H1 (cell line): ENCODE measurements around the gene BABAM2. TPM values are rescaled to one million over a fixed set of nuclear protein-coding genes. Genes with fewer than 3 reads are reported as not detected.

Source experiments
- CTCF ChIA-PET: fragments of 300-600 bp; sonication (Branson Sonifier 250); formaldehyde crosslinking; loops from one replicate; lab custom pipeline; 2021; ENCODE audit not compliant: partially characterized antibody; lab: Charles Lee
- POLR2A ChIA-PET: fragments of 300-600 bp; sonication (Branson Sonifier 250); formaldehyde crosslinking; loops from one replicate; lab custom pipeline; 2021; ENCODE audit warnings: inconsistent platforms; ENCODE audit not compliant: partially characterized antibody; lab: Charles Lee
- DNase-seq, 2 experiments: peaks; one replicate each; pipeline versions ENCODE4 v3.0.0 to v3.0.0-alpha.2; 2010 to 2022; ENCODE audit warnings: low spot score in 2 of 2, low read depth in 1 of 2, mixed read lengths in 1 of 2
- FAIRE-seq: peaks from 2 replicates; lab custom pipeline; 2011; peaks lifted over from hg19 to GRCh38; lab: Jason Lieb, UNC
- H2AFZ ChIP-seq: 2 replicates; pipeline ENCODE4 v1.8.1; 2012; ENCODE audit warnings: low read length, inconsistent platforms
- H2AK5ac ChIP-seq: 2 replicates; pipeline ENCODE4 v1.6.1; 2013; ENCODE audit warnings: low read depth, low read length
- H2BK120ac ChIP-seq: replicated peaks from 2 replicates; pipeline ENCODE3; 2013; ENCODE audit warnings: low read depth, low read length, inconsistent platforms
- H2BK12ac ChIP-seq: 2 replicates; pipeline ENCODE4 v1.6.1; 2013; ENCODE audit warnings: low read depth, low read length
- H2BK15ac ChIP-seq: 2 replicates; pipeline ENCODE4 v1.6.1; 2013; ENCODE audit warnings: low read length
- H2BK20ac ChIP-seq: 2 replicates; pipeline ENCODE4 v1.6.1; 2013; ENCODE audit warnings: low read length
- H2BK5ac ChIP-seq: 2 replicates; pipeline ENCODE4 v1.6.1; 2013; ENCODE audit warnings: low read depth, low read length
- H3K14ac ChIP-seq: 2 replicates; pipeline ENCODE4 v1.6.1; 2013; ENCODE audit warnings: inconsistent platforms; ENCODE audit not compliant: insufficient read length
- H3K18ac ChIP-seq: 2 replicates; pipeline ENCODE4 v1.6.1; 2013; ENCODE audit warnings: low read length; ENCODE audit errors: extremely low read depth
- H3K23ac ChIP-seq: 2 replicates; pipeline ENCODE4 v1.6.1; 2013; ENCODE audit warnings: inconsistent platforms; ENCODE audit not compliant: insufficient read length
- H3K23me2 ChIP-seq: 2 replicates; pipeline ENCODE4 v1.6.1; 2013; ENCODE audit warnings: low read depth, low read length
- H3K27ac ChIP-seq: 2 replicates; pipeline ENCODE4 v1.6.1; 2011; ENCODE audit warnings: low read depth, low read length, inconsistent platforms
- H3K27me3 ChIP-seq, 4 experiments: replicated peaks in 1 of 4; 1 replicate in 1 of 4; 2 replicates in 3 of 4; pipeline versions ENCODE4 v1.6.1 to v1.8.1; 2011 to 2013; ENCODE audit warnings: low read length in 3 of 4, mild to moderate bottlenecking in 3 of 4, inconsistent platforms in 2 of 4, mixed read lengths in 2 of 4, moderate library complexity in 1 of 4; ENCODE audit not compliant: control insufficient read depth in 3 of 4, insufficient read depth in 3 of 4; ENCODE audit errors: extremely low read depth in 1 of 4
- H3K36me3 ChIP-seq, 4 experiments: 2 replicates each; pipeline versions ENCODE4 v1.6.1 to v1.8.1; 2011 to 2013; ENCODE audit warnings: mild to moderate bottlenecking in 4 of 4, low read length in 3 of 4, moderate library complexity in 2 of 4, control low read depth in 1 of 4, inconsistent platforms in 1 of 4; ENCODE audit not compliant: insufficient read depth in 4 of 4, control insufficient read depth in 2 of 4
- H3K4ac ChIP-seq: replicated peaks from 2 replicates; pipeline ENCODE3; 2013; ENCODE audit warnings: low read length, low read depth, mixed read lengths, inconsistent platforms; ENCODE audit not compliant: insufficient read length
- H3K4me1 ChIP-seq, 4 experiments: replicated peaks in 1 of 4; 1 replicate in 1 of 4; 2 replicates in 3 of 4; pipeline versions ENCODE4 v1.6.1 to v1.8.1; 2011 to 2013; ENCODE audit warnings: low read length in 3 of 4, inconsistent platforms in 2 of 4, mixed read lengths in 1 of 4; ENCODE audit not compliant: insufficient read depth in 4 of 4, control insufficient read depth in 3 of 4
- H3K4me2 ChIP-seq, 2 experiments: 2 replicates each; pipeline versions ENCODE4 v1.6.1 to v1.8.1; 2011 to 2013; ENCODE audit warnings: low read depth in 2 of 2, low read length in 2 of 2, control low read depth in 1 of 2, inconsistent platforms in 1 of 2, mild to moderate bottlenecking in 1 of 2; ENCODE audit not compliant: insufficient read depth in 1 of 2
- H3K4me3 ChIP-seq, 4 experiments: fragments of 200-600, 300-600 bp in 1 of 4; sonication (generic), shearing (Covaris generic), sonication (Bioruptor Twin) in 1 of 4; 2 replicates each; pipeline versions ENCODE4 v1.5.1 to v1.8.1; 2011 to 2016; ENCODE audit warnings: low read length in 4 of 4, low read depth in 3 of 4, control low read depth in 2 of 4, inconsistent platforms in 2 of 4, mild to moderate bottlenecking in 2 of 4, mixed read lengths in 1 of 4, moderate library complexity in 1 of 4; ENCODE audit not compliant: insufficient read depth in 2 of 4; ENCODE audit errors: extremely low read depth in 1 of 4
- H3K56ac ChIP-seq: replicated peaks from 2 replicates; pipeline ENCODE3; 2013; ENCODE audit warnings: low read depth, mild to moderate bottlenecking, mixed read lengths, low read length, inconsistent platforms; ENCODE audit not compliant: insufficient read length
- H3K79me1 ChIP-seq: 2 replicates; pipeline ENCODE4 v1.6.1; 2013; ENCODE audit warnings: low read depth, low read length, control low read depth
- H3K79me2 ChIP-seq, 2 experiments: 2 replicates each; pipeline versions ENCODE4 v1.6.1 to v1.8.1; 2012 to 2013; ENCODE audit warnings: low read length in 2 of 2, mild to moderate bottlenecking in 2 of 2, inconsistent platforms in 1 of 2; ENCODE audit not compliant: insufficient read depth in 2 of 2, control insufficient read depth in 1 of 2
- H3K9ac ChIP-seq, 4 experiments: replicated peaks in 1 of 4; 1 replicate in 1 of 4; 2 replicates in 3 of 4; pipeline versions ENCODE4 v1.6.1 to v1.8.1; 2011 to 2013; ENCODE audit warnings: low read depth in 3 of 4, low read length in 3 of 4, control low read depth in 2 of 4, mild to moderate bottlenecking in 2 of 4, moderate library complexity in 2 of 4, inconsistent platforms in 1 of 4; ENCODE audit errors: extremely low read depth in 1 of 4
- H3K9me3 ChIP-seq, 2 experiments: 2 replicates each; pipeline versions ENCODE4 v1.6.1 to v1.8.1; 2012 to 2013; ENCODE audit warnings: mild to moderate bottlenecking in 2 of 2, moderate library complexity in 2 of 2, control low read depth in 1 of 2, inconsistent platforms in 1 of 2, low read depth in 1 of 2, low read length in 1 of 2, mixed read lengths in 1 of 2; ENCODE audit not compliant: insufficient read depth in 2 of 2
- H4K20me1 ChIP-seq, 2 experiments: replicated peaks in 1 of 2; 2 replicates each; pipeline versions ENCODE3 to v1.8.1; 2011 to 2013; ENCODE audit warnings: inconsistent platforms in 2 of 2, low read length in 2 of 2, mild to moderate bottlenecking in 1 of 2; ENCODE audit not compliant: insufficient read depth in 2 of 2, control insufficient read depth in 1 of 2
- H4K5ac ChIP-seq: 2 replicates; pipeline ENCODE4 v1.6.1; 2013; ENCODE audit warnings: low read length, low read depth, mixed read lengths, inconsistent platforms; ENCODE audit not compliant: insufficient read length
- H4K8ac ChIP-seq: 2 replicates; pipeline ENCODE4 v1.8.0; 2013; ENCODE audit warnings: mild to moderate bottlenecking, moderate library complexity, low read length, inconsistent platforms; ENCODE audit not compliant: insufficient read depth; ENCODE audit errors: extremely low read depth
- H4K91ac ChIP-seq: replicated peaks from 2 replicates; pipeline ENCODE3; 2013; ENCODE audit warnings: low read length, mixed read lengths, inconsistent platforms; ENCODE audit not compliant: insufficient read length
- CREB1 ChIP-seq: IDR thresholded peaks from 2 replicates; pipeline ENCODE4 v1.6.1; 2012; ENCODE audit warnings: inconsistent platforms
- GABPA ChIP-seq: IDR thresholded peaks from 2 replicates; pipeline ENCODE4 v1.6.1; 2011; ENCODE audit warnings: mild to moderate bottlenecking, low read length, moderate library complexity, borderline replicate concordance; ENCODE audit not compliant: insufficient read depth
- JUND ChIP-seq: IDR thresholded peaks from 2 replicates; pipeline ENCODE4 v1.6.1; 2011; ENCODE audit warnings: mild to moderate bottlenecking, improper control_type of control experiment, low read length
- KDM1A ChIP-seq: fragments of 200-600, 300-600 bp; sonication (generic); IDR thresholded peaks from 2 replicates; pipeline ENCODE4 v1.7.1; 2016; ENCODE audit warnings: mild to moderate bottlenecking, low read length, borderline replicate concordance
- KDM4A ChIP-seq: IDR thresholded peaks from one replicate; pipeline ENCODE4 v1.7.1; 2012; ENCODE audit warnings: low read depth, mild to moderate bottlenecking, moderate library complexity, low read length, inconsistent platforms; ENCODE audit not compliant: severe bottlenecking
- RFX5 ChIP-seq: IDR thresholded peaks from 2 replicates; pipeline ENCODE4 v1.6.1; 2011; ENCODE audit warnings: low read depth, low read length, improper control_type of control experiment, borderline replicate concordance
- SAP30 ChIP-seq: fragments of 300-600 bp; sonication (generic); IDR thresholded peaks from 2 replicates; pipeline ENCODE4 v1.7.1; 2012; ENCODE audit warnings: low read length, moderate library complexity, mild to moderate bottlenecking, inconsistent platforms; ENCODE audit not compliant: insufficient read depth, insufficient replicate concordance
- SUZ12 ChIP-seq: fragments of 200-600 bp; sonication (generic); IDR thresholded peaks from 2 replicates; pipeline ENCODE4 v1.6.1; 2012; ENCODE audit warnings: mild to moderate bottlenecking, inconsistent platforms, low read length, moderate library complexity, mixed read lengths
- TAF7 ChIP-seq: optimal IDR thresholded peaks from 2 replicates; pipeline ENCODE3; 2011; ENCODE audit warnings: low read depth, mild to moderate bottlenecking, inconsistent platforms, low read length, moderate library complexity, borderline replicate concordance
- WGBS, 2 experiments: shearing (Covaris generic) in 1 of 2; methylation state at CpG; one replicate each; pipeline versions ENCODE4 v1.1.6 to v1.1.7; 2013 to 2015; ENCODE audit warnings: low lambda C conversion rate in 2 of 2, mixed read lengths in 2 of 2, inconsistent platforms in 1 of 2, low coverage in 1 of 2, missing lambda C conversion rate in 1 of 2; ENCODE audit not compliant: insufficient replicate concordance in 2 of 2, insufficient coverage in 1 of 2, insufficient read length in 1 of 2; ENCODE audit errors: extremely low coverage in 1 of 2, missing lambda C conversion rate in 1 of 2; 5-methylcytosine and 5-hydroxymethylcytosine counted together
- polyA plus RNA-seq, 7 experiments: library from polyadenylated mRNA; depleted of rRNA in 3 of 7; stranded (reverse) in 5 of 7; unstranded in 2 of 7; fragments of >200 nt in 5 of 7; fragments of 200-250 nt in 2 of 7; gene quantifications; 1 replicate in 5 of 7; 2 replicates in 1 of 7; 4 replicates in 1 of 7; pipeline versions ENCODE4 v1.2.1 to v1.2.3, GENCODE V29; 2011 to 2013; ENCODE audit warnings: missing spikeins in 2 of 7, mixed read lengths in 2 of 7
- total RNA-seq: library from RNA; stranded (reverse); fragmentation: NEBNext Ultra II Directional; extraction: Animal tissue kit (Norgen Biotek cat#: 25700); gene quantifications from 2 replicates; pipeline ENCODE4 v1.2.1, GENCODE V29; 2021
- TF ChIP-seq, protein P1 (sequence below): IDR thresholded peaks from 2 replicates; pipeline ENCODE4 v1.6.1; 2012; ENCODE audit warnings: inconsistent platforms

BABAM2 gene
- total and polyA plus RNA-seq, 2 of the 8 experiments (the other 6 are each of a cell fraction or from before 2014, with no cell fraction given) = 15.8 to 20.9 TPM

DNA sequence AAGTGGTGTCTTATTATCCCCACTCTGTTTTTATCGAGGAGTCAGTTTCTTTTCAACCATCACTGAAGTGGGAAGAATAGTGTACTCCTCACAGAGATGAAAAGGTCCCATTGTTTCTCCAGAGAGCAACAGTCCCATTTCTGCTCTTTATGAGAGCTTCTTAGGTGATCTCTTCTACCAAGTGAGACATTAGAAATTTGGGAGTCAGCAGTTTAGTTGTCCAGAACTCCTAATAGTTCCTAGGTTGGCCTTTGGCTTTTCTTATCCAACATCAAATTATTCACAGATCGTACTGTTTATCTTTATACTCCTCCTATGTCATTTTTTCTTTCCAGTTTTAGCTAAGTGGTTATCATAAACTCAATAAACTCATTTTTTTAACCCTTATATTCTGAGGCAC, 213.1 kb downstream of the BABAM2 start:
- H3K4me1 ChIP-seq = no peaks in the 10 kb centered on the region
- H3K27ac ChIP-seq = no peak overlapping the region
- no peak for DNase-seq
- no peak overlapping the region for H2AK5ac ChIP-seq
- H3K23ac ChIP-seq = no peak overlapping the region
- H4K20me1 ChIP-seq = no peaks in the 10 kb centered on the region
- no peak overlapping the region for H4K91ac ChIP-seq
- H3K4me2 ChIP-seq = no peak overlapping the region
- no peak overlapping the region for H3K4ac ChIP-seq
- H2BK15ac ChIP-seq = no peak overlapping the region
- no peaks in the 10 kb centered on the region for H3K36me3 ChIP-seq
- H2BK5ac ChIP-seq = no peak overlapping the region
- WGBS, 2 experiments = 90% methylated on average over 2 of the region's 2 CpGs; no CpG with 5 or more reads in 1 of the 2 experiments
- TF ChIP-seq TAF7 (no peak), CREB1 (no peak), KDM1A (no peak), SUZ12 (no peak), JUND (no peak), KDM4A (no peak), RFX5 (no peak), GABPA (no peak), SAP30 (no peak)
- TF ChIP-seq, protein P1, sequence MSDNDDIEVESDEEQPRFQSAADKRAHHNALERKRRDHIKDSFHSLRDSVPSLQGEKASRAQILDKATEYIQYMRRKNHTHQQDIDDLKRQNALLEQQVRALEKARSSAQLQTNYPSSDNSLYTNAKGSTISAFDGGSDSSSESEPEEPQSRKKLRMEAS = no peak
- H3K9me3 ChIP-seq = no peaks in the 10 kb centered on the region
- CTCF ChIA-PET = interaction anchor here (0.6 kb wide), 2 partner anchors 28 to 164 kb away, joined by 3 to 5 read pairs; no protein-coding TSS in a partner anchor
- H3K56ac ChIP-seq = no peak overlapping the region
- H3K4me3 ChIP-seq = no peak overlapping the region
- no peak overlapping the region for H2BK20ac ChIP-seq
- H4K8ac ChIP-seq = no peak overlapping the region
- H2BK120ac ChIP-seq = no peak overlapping the region
- no peak overlapping the region for H3K9ac ChIP-seq
- no peaks in the 10 kb centered on the region for H3K23me2 ChIP-seq
- no peak overlapping the region for H4K5ac ChIP-seq
- no peaks in the 10 kb centered on the region for H3K27me3 ChIP-seq
- FAIRE-seq = no peak
- H3K79me1 ChIP-seq = no peaks in the 10 kb centered on the region
- no peak overlapping the region for H3K14ac ChIP-seq
- no peak overlapping the region for H2BK12ac ChIP-seq
- POLR2A ChIA-PET = no interaction called here
- no peaks in the 10 kb centered on the region for H3K79me2 ChIP-seq
- no peak overlapping the region for H3K18ac ChIP-seq
- no peak overlapping the region for H2AFZ ChIP-seq
